Subcutaneous abdominal adipose tissue (tissue), 5 donors: ENCODE measurements around the gene INPP5A.
"Not testable (repeated sequence)": the region's sequence is repeated elsewhere in the genome, so short reads cannot be mapped to it uniquely, and the experiment has no call there.

Source experiments
- H3K27ac ChIP-seq: one replicate; pipeline ENCODE4 v1.7.0; 2013; ENCODE audit warnings: low read depth, mild to moderate bottlenecking, inconsistent platforms, low read length, moderate library complexity
- H3K27me3 ChIP-seq, 5 donors: one replicate each; pipeline ENCODE4 v1.7.0; 2013; ENCODE audit warnings: low read length in 5 of 5, inconsistent platforms in 1 of 5; ENCODE audit not compliant: control insufficient read depth in 5 of 5, insufficient read depth in 4 of 5
- H3K36me3 ChIP-seq, 5 donors: one replicate each; pipeline ENCODE4 v1.7.0; 2013; ENCODE audit warnings: low read length in 5 of 5; ENCODE audit not compliant: control insufficient read depth in 5 of 5, insufficient read depth in 5 of 5
- H3K4me1 ChIP-seq, 5 donors: one replicate each; pipeline ENCODE4 v1.7.0; 2013; ENCODE audit warnings: low read length in 5 of 5, mild to moderate bottlenecking in 3 of 5, moderate library complexity in 1 of 5; ENCODE audit not compliant: control insufficient read depth in 5 of 5, insufficient read depth in 5 of 5
- H3K4me3 ChIP-seq, 5 donors: one replicate each; pipeline ENCODE4 v1.7.0; 2013; ENCODE audit warnings: low read length in 5 of 5, low read depth in 1 of 5
- H3K9ac ChIP-seq, 5 donors: one replicate each; pipeline ENCODE4 v1.7.0; 2013; ENCODE audit warnings: low read length in 5 of 5, mild to moderate bottlenecking in 4 of 5, moderate library complexity in 3 of 5
- H3K9me3 ChIP-seq, 5 donors: one replicate each; pipeline ENCODE4 v1.7.0; 2013; ENCODE audit warnings: low read length in 5 of 5; ENCODE audit not compliant: control insufficient read depth in 5 of 5
- donor health status: healthy.
- donor health status: healthy.
- donor health status: healthy.
- donor health status: healthy.
- donor health status: healthy.

INPP5A gene

GRCh38 chr10:132788180-132788830 is 250.7 kb downstream of the INPP5A start:
- Histone ChIP-seq H3K4me3 (no peak overlapping the region), H3K9me3 (no peaks in the 10 kb centered on the region), H3K9ac (no peak overlapping the region), H3K27me3 (peaks cover 33 to 70% (median 53%) of the 10 kb centered on the region in 5 donors), H3K4me1 (peaks cover 2 to 20% (median 12%) of the 10 kb centered on the region in 5 donors), H3K27ac (no peak overlapping the region), H3K36me3 (peaks cover 0 to 4% (median 2%) of the 10 kb centered on the region in 5 donors)

- Histone ChIP-seq H3K27ac (no peak overlapping the region), H3K27me3 (peaks cover 33 to 73% (median 55%) of the 10 kb centered on the region in 5 donors), H3K4me1 (peaks cover 2 to 22% (median 12%) of the 10 kb centered on the region in 5 donors), H3K36me3 (no peaks in the 10 kb centered on the region), H3K9me3 (no peaks in the 10 kb centered on the region), H3K4me3 (no peak overlapping the region), H3K9ac (no peak overlapping the region)
These were observed 251.2 kb downstream of the INPP5A start for GRCh38 chr10:132788831-132789219.

GRCh38 chr10:132789659-132790148 is 252.1 kb downstream of the INPP5A start:
- Histone ChIP-seq H3K9me3 (no peaks in the 10 kb centered on the region), H3K4me1 (peaks cover 2 to 25% (median 15%) of the 10 kb centered on the region in 5 donors), H3K27me3 (peaks cover 34 to 71% (median 52%) of the 10 kb centered on the region in 5 donors), H3K27ac (no peak overlapping the region), H3K9ac (no peak overlapping the region), H3K4me3 (no peak overlapping the region), H3K36me3 (no peaks in the 10 kb centered on the region)

- Histone ChIP-seq H3K9ac (no peak overlapping the region), H3K27me3 (peaks cover 30 to 66% (median 49%) of the 10 kb centered on the region in 5 donors)
These were observed 252.9 kb downstream of the INPP5A start for GRCh38 chr10:132790470-132790869.

GRCh38 chr10:132790934-132791829 is 253.6 kb downstream of the INPP5A start:
- H3K9ac ChIP-seq: no peak overlapping the region
- H3K9me3 ChIP-seq: no peaks in the 10 kb centered on the region
- no peak overlapping the region for H3K27ac ChIP-seq
- peaks cover 30 to 66% (median 49%) of the 10 kb centered on the region in 5 donors for H3K27me3 ChIP-seq
- H3K4me3 ChIP-seq: no peak overlapping the region
- peaks cover 2 to 24% (median 14%) of the 10 kb centered on the region in 5 donors for H3K4me1 ChIP-seq
- H3K36me3 ChIP-seq: no peaks in the 10 kb centered on the region

More at GRCh38 chr10:132790470-132790869, 252.9 kb downstream of the INPP5A start:
- Histone ChIP-seq H3K4me1 (peaks cover 2 to 25% (median 15%) of the 10 kb centered on the region in 5 donors), H3K36me3 (no peaks in the 10 kb centered on the region), H3K27ac (no peak overlapping the region), H3K4me3 (no peak overlapping the region), H3K9me3 (no peaks in the 10 kb centered on the region)

- H3K27me3 ChIP-seq: peaks cover 27 to 62% (median 43%) of the 10 kb centered on the region in 5 donors
- H3K27ac ChIP-seq, H3K9me3 ChIP-seq, H3K4me3 ChIP-seq, H3K9ac ChIP-seq, H3K36me3 ChIP-seq: not testable (repeated sequence)
- H3K4me1 ChIP-seq: peaks cover 2 to 15% (median 6%) of the 10 kb centered on the region in 5 donors
These were observed 254.5 kb downstream of the INPP5A start for GRCh38 chr10:132792099-132792498.

GRCh38 chr10:132792796-132793195 is 255.2 kb downstream of the INPP5A start:
- no peak overlapping the region for H3K27ac ChIP-seq
- H3K36me3 ChIP-seq: no peaks in the 10 kb centered on the region
- H3K9ac ChIP-seq: no peak overlapping the region
- peaks cover 2 to 12% (median 3%) of the 10 kb centered on the region in 5 donors for H3K4me1 ChIP-seq
- H3K9me3 ChIP-seq: no peaks in the 10 kb centered on the region
- no peak overlapping the region for H3K4me3 ChIP-seq
- peaks cover 31 to 58% (median 41%) of the 10 kb centered on the region in 5 donors for H3K27me3 ChIP-seq

- no peak overlapping the region for H3K27ac ChIP-seq
- no peak overlapping the region for H3K9ac ChIP-seq
- no peaks in the 10 kb centered on the region for H3K36me3 ChIP-seq
- H3K4me1 ChIP-seq: peaks cover 0 to 12% (median 2%) of the 10 kb centered on the region in 5 donors
- no peaks in the 10 kb centered on the region for H3K9me3 ChIP-seq
- peaks cover 31 to 53% (median 41%) of the 10 kb centered on the region in 5 donors for H3K27me3 ChIP-seq
- H3K4me3 ChIP-seq: no peak overlapping the region
These were observed 255.6 kb downstream of the INPP5A start for GRCh38 chr10:132793213-132793612.

- Histone ChIP-seq H3K36me3 (no peaks in the 10 kb centered on the region), H3K27me3 (peaks cover 26 to 45% (median 34%) of the 10 kb centered on the region in 5 donors), H3K27ac (no peak overlapping the region), H3K4me3 (no peak overlapping the region), H3K9ac (no peak overlapping the region), H3K9me3 (no peaks in the 10 kb centered on the region), H3K4me1 (peaks cover 0 to 5% (median 2%) of the 10 kb centered on the region in 5 donors)
These were observed 256.6 kb downstream of the INPP5A start for GRCh38 chr10:132793871-132794849.
